Natural killer cell (primary cell): ENCODE data around the gene FXYD7. TPM values are rescaled to one million over a fixed set of nuclear protein-coding genes. Genes with fewer than 3 reads are reported as not detected.

ENCODE experiments used
- ATAC-seq, 3 donors: fragments of 150-1000 bp in 2 of 3; fragments of 200-7000 bp in 1 of 3; cut with Tn5 transposase; 1 replicate in 1 of 3; 2 replicates in 2 of 3; pipeline ENCODE4 v1.10.0; 2021; ENCODE audit warnings: mild to moderate bottlenecking in 2 of 3, moderate library complexity in 2 of 3
- DNase-seq, 2 donors: peaks; one replicate each; pipeline versions ENCODE4 v3.0.0 to v3.0.0-alpha.2; 2013 to 2021; ENCODE audit warnings: mixed read lengths in 1 of 2
- H3K27ac ChIP-seq: one replicate; pipeline ENCODE4 v1.5.1; 2013; ENCODE audit warnings: mild to moderate bottlenecking, low read length
- H3K27me3 ChIP-seq: one replicate; pipeline ENCODE4 v1.6.1; 2013; ENCODE audit warnings: low read length; ENCODE audit not compliant: control insufficient read depth, insufficient read depth
- H3K36me3 ChIP-seq: one replicate; pipeline ENCODE4 v1.6.1; 2013; ENCODE audit warnings: low read length; ENCODE audit not compliant: control insufficient read depth, insufficient read depth
- H3K4me1 ChIP-seq: one replicate; pipeline ENCODE4 v1.6.1; 2013; ENCODE audit warnings: low read length; ENCODE audit not compliant: control insufficient read depth, insufficient read depth
- H3K4me3 ChIP-seq: one replicate; pipeline ENCODE4 v1.5.1; 2013; ENCODE audit warnings: low read length
- H3K9me3 ChIP-seq: one replicate; pipeline ENCODE4 v1.6.1; 2013; ENCODE audit warnings: low read length; ENCODE audit not compliant: control insufficient read depth, insufficient read depth
- H3K27ac Mint-ChIP-seq, 2 donors: one replicate each; pipeline ENCODE4 v1.8.0; 2022; ENCODE audit warnings: mild to moderate bottlenecking in 2 of 2, mixed read lengths in 2 of 2, moderate library complexity in 1 of 2
- H3K27me3 Mint-ChIP-seq, 2 donors: one replicate each; pipeline ENCODE4 v1.8.0; 2022; ENCODE audit warnings: low read depth in 2 of 2, mixed read lengths in 2 of 2
- H3K36me3 Mint-ChIP-seq: one replicate; pipeline ENCODE4 v1.8.0; 2022; ENCODE audit warnings: mixed read lengths
- H3K4me1 Mint-ChIP-seq, 2 donors: one replicate each; pipeline ENCODE4 v1.8.0; 2022; ENCODE audit warnings: mixed read lengths in 2 of 2
- H3K4me3 Mint-ChIP-seq: one replicate; pipeline ENCODE4 v1.8.0; 2022; ENCODE audit warnings: mild to moderate bottlenecking, moderate library complexity, mixed read lengths
- H3K9me3 Mint-ChIP-seq, 2 donors: one replicate each; pipeline ENCODE4 v1.8.0; 2022; ENCODE audit warnings: mixed read lengths in 2 of 2
- CTCF ChIP-seq: fragments of 200-600 bp; IDR thresholded peaks from one replicate; pipeline ENCODE4 v1.8.0; 2022; ENCODE audit warnings: antibody characterized with exemption
- WGBS: methylation state at CpG from one replicate; pipeline ENCODE4 v1.1.7; 2013; ENCODE audit warnings: missing lambda C conversion rate; ENCODE audit not compliant: insufficient coverage; 5-methylcytosine and 5-hydroxymethylcytosine counted together
- intact Hi-C: fragments of 100-400 bp; cut with micrococcal nuclease; formaldehyde crosslinking; loops from one replicate; pipeline ENCODE4 v1.14.2; 2022
- total RNA-seq, 4 donors: library from RNA; stranded (reverse); fragments of 120-200 nt in 1 of 4; gene quantifications; one replicate each; pipeline versions ENCODE4 v1.2.3 to v1.2.4, GENCODE V29; 2013 to 2022

The FXYD7 gene
- total RNA-seq, 3 donors from 2014 or later (not counting 1 experiment from before 2014, with no cell fraction given), result 4.0 to 5.4 (median 4.9) TPM

- H3K4me3 ChIP-seq, result no peak overlapping the region
- TF ChIP-seq CTCF, result no peak
- Mint-ChIP-seq H3K36me3 (peaks cover 38% of the 10 kb centered on the region), H3K4me3 (no peak overlapping the region), H3K9me3 (peaks cover 0 to 4% of the 10 kb centered on the region in 2 donors), H3K4me1 (peaks cover 48 to 54% of the 10 kb centered on the region in 2 donors), H3K27me3 (no peaks in the 10 kb centered on the region), H3K27ac (no peak overlapping the region)
- no peak for ATAC-seq
- no peaks in the 10 kb centered on the region for H3K27me3 ChIP-seq
- intact Hi-C loops, result loop anchor here (5.0 kb wide), 1 partner anchor 108 kb away; the partner anchor contains the start of gene USF2
- peaks cover 72% of the 10 kb centered on the region for H3K36me3 ChIP-seq
- WGBS, result 95% methylated on average over 8 of the region's 8 CpGs
- peaks cover 21% of the 10 kb centered on the region for H3K4me1 ChIP-seq
- H3K27ac ChIP-seq, result no peak overlapping the region
- no peaks in the 10 kb centered on the region for H3K9me3 ChIP-seq
- DNase-seq, result no peak
Observed at GRCh38 chr19:35159606-35160005, 16.6 kb downstream of the FXYD7 start.

GRCh38 chr19:35160629-35161433 is 17.8 kb downstream of the FXYD7 start:
- Histone ChIP-seq H3K36me3 (peaks cover 84% of the 10 kb centered on the region), H3K27ac (no peak overlapping the region), H3K4me3 (no peak overlapping the region), H3K9me3 (no peaks in the 10 kb centered on the region), H3K4me1 (peaks cover 14% of the 10 kb centered on the region), H3K27me3 (no peaks in the 10 kb centered on the region)
- Mint-ChIP-seq H3K9me3 (peaks cover 0 to 4% of the 10 kb centered on the region in 2 donors), H3K27ac (peak overlapping the region in 1 of 2 donors; percentile 44), H3K4me3 (no peak overlapping the region), H3K27me3 (no peaks in the 10 kb centered on the region), H3K4me1 (peaks cover 37 to 46% of the 10 kb centered on the region in 2 donors), H3K36me3 (peaks cover 44% of the 10 kb centered on the region)
- no peak for ATAC-seq
- no peak for DNase-seq
- 69% methylated on average over 8 of the region's 9 CpGs for WGBS
- TF ChIP-seq CTCF, result no peak
- intact Hi-C loops, result no loop called here

- Histone ChIP-seq H3K4me1 (peaks cover 14% of the 10 kb centered on the region), H3K27me3 (no peaks in the 10 kb centered on the region), H3K27ac (no peak overlapping the region), H3K4me3 (no peak overlapping the region), H3K36me3 (peaks cover 89% of the 10 kb centered on the region), H3K9me3 (no peaks in the 10 kb centered on the region)
- no peak for TF ChIP-seq CTCF
- Mint-ChIP-seq H3K36me3 (peaks cover 48% of the 10 kb centered on the region), H3K27me3 (no peaks in the 10 kb centered on the region), H3K27ac (no peak overlapping the region), H3K9me3 (peaks cover 0 to 4% of the 10 kb centered on the region in 2 donors), H3K4me3 (no peak overlapping the region), H3K4me1 (peaks cover 33 to 44% of the 10 kb centered on the region in 2 donors)
- ATAC-seq (no peak), DNase-seq (no peak)
- 94% methylated on average over 2 of the region's 2 CpGs for WGBS
- intact Hi-C loops, result no loop called here
Observed at GRCh38 chr19:35161434-35161743, 18.3 kb downstream of the FXYD7 start.
